Hippocampal formation (tissue), 2 donors: ENCODE data around the gene ERMAP.
A peak's percentile ranks its signal among the peaks of the same experiment; 100 is the strongest.
"Not testable (repeated sequence)": the region's sequence is repeated elsewhere in the genome, so short reads cannot be mapped to it uniquely, and the experiment has no call there.

Experiments used
- DNase-seq, 2 donors: peaks; one replicate each; lab custom pipeline; 2025; lab: John Stamatoyannopoulos, UW

ERMAP gene

GRCh38 chr1:42845193-42845592 is 28.3 kb downstream of the ERMAP start:
- DNase-seq = no peak

GRCh38 chr1:42845866-42846256 is 28.9 kb downstream of the ERMAP start:
- DNase-seq = no peak

GRCh38 chr1:42846257-42847110 is 29.6 kb downstream of the ERMAP start, which contains the start of gene ZNF691:
ZNF691 (plus strand) TSS chr1:42846613; CDS start chr1:42849659, 3,046 bp downstream.
- DNase-seq = peak; percentile 92 to 98

GRCh38 chr1:42847111-42847595 is 30.2 kb downstream of the ERMAP start:
- DNase-seq = no peak

- no peak for DNase-seq
Measured at GRCh38 chr1:42847721-42848460, 31.0 kb downstream of the ERMAP start.

GRCh38 chr1:42848823-42849537 is 32.1 kb downstream of the ERMAP start:
- DNase-seq = no peak

- no peak for DNase-seq
Measured at GRCh38 chr1:42849944-42850343, 33.0 kb downstream of the ERMAP start.

- no peak for DNase-seq
Measured at GRCh38 chr1:42851420-42851819, 34.5 kb downstream of the ERMAP start.

- DNase-seq = no peak
Measured at GRCh38 chr1:42851960-42852607, 35.2 kb downstream of the ERMAP start.

- no peak for DNase-seq
Measured at GRCh38 chr1:42852608-42852980, 35.7 kb downstream of the ERMAP start.

- no peak for DNase-seq
Measured at GRCh38 chr1:42853116-42853884, 36.4 kb downstream of the ERMAP start.

GRCh38 chr1:42856554-42856953 is 39.6 kb downstream of the ERMAP start:
- not testable (repeated sequence) for DNase-seq

GRCh38 chr1:42859366-42859765 is 42.4 kb downstream of the ERMAP start:
- DNase-seq = not testable (repeated sequence)

- no peak for DNase-seq
Measured at GRCh38 chr1:42860339-42861013, 43.6 kb downstream of the ERMAP start.

- DNase-seq = no peak
Measured at GRCh38 chr1:42861014-42861399, 44.1 kb downstream of the ERMAP start.

GRCh38 chr1:42866549-42866948 is 49.6 kb downstream of the ERMAP start:
- no peak for DNase-seq

GRCh38 chr1:42868466-42868865 is 51.5 kb downstream of the ERMAP start:
- not testable (repeated sequence) for DNase-seq

GRCh38 chr1:42869254-42869653 is 52.3 kb downstream of the ERMAP start:
- DNase-seq = not testable (repeated sequence)

GRCh38 chr1:42869751-42870150 is 52.8 kb downstream of the ERMAP start:
- not testable (repeated sequence) for DNase-seq

GRCh38 chr1:42873108-42873507 is 56.2 kb downstream of the ERMAP start:
- DNase-seq = not testable (repeated sequence)
